A673 (cell line): ENCODE data around the gene LINC00237. TPM values are rescaled to one million over a fixed set of nuclear protein-coding genes. Genes with fewer than 3 reads are reported as not detected.

Source experiments
- BruUV-seq: library from RNA; stranded (reverse); fragments of 400-500 nt; replicated peaks from 2 replicates; lab custom pipeline; 2021; lab: Mats Ljungman, UMichigan
- CTCF ChIA-PET: fragments of 300-600 bp; sonication (Branson Sonifier 250); formaldehyde crosslinking; loops from one replicate; lab custom pipeline; 2022; ENCODE audit warnings: antibody characterized with exemption; lab: Charles Lee
- POLR2A ChIA-PET: fragments of 300-600 bp; sonication (Branson Sonifier 250); formaldehyde crosslinking; loops from one replicate; lab custom pipeline; 2022; ENCODE audit warnings: antibody characterized with exemption; ENCODE audit not compliant: low non-redundant PET; lab: Charles Lee
- DNase-seq: peaks from one replicate; pipeline ENCODE4 v3.0.0-alpha.2; 2015; ENCODE audit warnings: low spot score
- H3K27ac ChIP-seq: fragments of 200-600 bp; sonication (generic); 2 replicates; pipeline ENCODE4 v1.5.1; 2016; ENCODE audit warnings: mixed run types, low read depth, mild to moderate bottlenecking, mixed read lengths, antibody characterized with exemption, low read length; ENCODE audit not compliant: poor library complexity, severe bottlenecking
- H3K27me3 ChIP-seq: fragments of 200-600 bp; sonication (generic); replicated peaks from 2 replicates; pipeline ENCODE4 v1.6.1; 2017; ENCODE audit warnings: mixed run types, low read depth, mild to moderate bottlenecking, mixed read lengths, antibody characterized with exemption, low read length; ENCODE audit not compliant: insufficient read depth, poor library complexity
- H3K36me3 ChIP-seq: fragments of 200-600 bp; sonication (generic); 2 replicates; pipeline ENCODE4 v1.6.1; 2016; ENCODE audit warnings: mixed run types, mild to moderate bottlenecking, mixed read lengths, antibody characterized with exemption, low read length; ENCODE audit not compliant: insufficient read depth, poor library complexity, severe bottlenecking
- H3K4me1 ChIP-seq: fragments of 200-600 bp; sonication (generic); 2 replicates; pipeline ENCODE4 v1.6.1; 2017; ENCODE audit warnings: mixed run types, mild to moderate bottlenecking, mixed read lengths, antibody characterized with exemption, low read length; ENCODE audit not compliant: insufficient read depth, poor library complexity, severe bottlenecking
- H3K4me3 ChIP-seq: fragments of 200-600 bp; sonication (generic); 2 replicates; pipeline ENCODE4 v1.5.1; 2016; ENCODE audit warnings: low read depth, mixed run types, mild to moderate bottlenecking, mixed read lengths, low read length; ENCODE audit not compliant: poor library complexity, severe bottlenecking
- H3K9me3 ChIP-seq: fragments of 200-600 bp; sonication (generic); 2 replicates; pipeline ENCODE4 v1.6.1; 2016; ENCODE audit warnings: mixed run types, low read depth, mild to moderate bottlenecking, mixed read lengths, antibody characterized with exemption, low read length; ENCODE audit not compliant: poor library complexity, severe bottlenecking
- EZH2 ChIP-seq: fragments of 200-600 bp; sonication (generic); IDR thresholded peaks from 2 replicates; pipeline ENCODE4 v1.6.1; 2017; ENCODE audit warnings: borderline replicate concordance, low read depth, mild to moderate bottlenecking, mixed read lengths, antibody characterized with exemption, low read length; ENCODE audit not compliant: poor library complexity, severe bottlenecking
- intact Hi-C: fragments of 100-400 bp; cut with micrococcal nuclease; formaldehyde crosslinking; loops from one replicate; pipeline ENCODE4 v1.10.0; 2022; ENCODE audit not compliant: unreplicated experiment
- total RNA-seq: library from RNA; stranded (reverse); gene quantifications from 2 replicates; pipeline ENCODE4 v1.2.3, GENCODE V29; 2021
- TF ChIP-seq, protein P1 (sequence below): fragments of 300-800, 200-600 bp; sonication (generic); conservative IDR thresholded peaks from 2 replicates; pipeline ENCODE4 v1.5.1; 2017; ENCODE audit warnings: low read depth, mild to moderate bottlenecking, antibody characterized with exemption, low read length, moderate library complexity, mixed read lengths

The LINC00237 gene
- total RNA-seq, 1 experiment from 2014 or later = not detected

DNA sequence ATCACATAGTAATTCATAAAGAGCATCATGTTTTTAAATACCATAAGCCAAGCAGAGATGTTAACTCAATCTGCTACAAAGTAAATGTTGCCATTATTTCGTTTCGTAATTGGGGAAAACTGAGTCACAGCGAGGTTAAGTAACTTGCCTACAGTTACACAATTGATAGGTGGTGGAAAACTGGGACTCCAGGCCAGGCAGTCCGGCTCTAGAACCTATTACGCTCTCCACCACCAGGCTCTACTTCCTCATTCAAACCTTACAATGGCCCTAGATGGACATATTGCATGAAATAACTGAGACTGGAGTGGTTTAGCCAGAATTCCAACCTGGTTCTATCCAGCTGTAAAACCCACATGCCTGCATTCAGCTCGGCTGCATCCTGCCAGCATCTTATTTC is 58.2 kb downstream of the LINC00237 start:
- CTCF ChIA-PET = no interaction called here
- peaks cover 40% of the 10 kb centered on the region for H3K27me3 ChIP-seq
- H3K4me1 ChIP-seq = peaks cover 9% of the 10 kb centered on the region
- H3K36me3 ChIP-seq = no peaks in the 10 kb centered on the region
- no peaks in the 10 kb centered on the region for H3K9me3 ChIP-seq
- no peak overlapping the region for H3K4me3 ChIP-seq
- BruUV-seq = no TSS peak
- POLR2A ChIA-PET = no interaction called here
- H3K27ac ChIP-seq = no peak overlapping the region
- DNase-seq = no peak
- no peak for TF ChIP-seq EZH2
- TF ChIP-seq, protein P1, sequence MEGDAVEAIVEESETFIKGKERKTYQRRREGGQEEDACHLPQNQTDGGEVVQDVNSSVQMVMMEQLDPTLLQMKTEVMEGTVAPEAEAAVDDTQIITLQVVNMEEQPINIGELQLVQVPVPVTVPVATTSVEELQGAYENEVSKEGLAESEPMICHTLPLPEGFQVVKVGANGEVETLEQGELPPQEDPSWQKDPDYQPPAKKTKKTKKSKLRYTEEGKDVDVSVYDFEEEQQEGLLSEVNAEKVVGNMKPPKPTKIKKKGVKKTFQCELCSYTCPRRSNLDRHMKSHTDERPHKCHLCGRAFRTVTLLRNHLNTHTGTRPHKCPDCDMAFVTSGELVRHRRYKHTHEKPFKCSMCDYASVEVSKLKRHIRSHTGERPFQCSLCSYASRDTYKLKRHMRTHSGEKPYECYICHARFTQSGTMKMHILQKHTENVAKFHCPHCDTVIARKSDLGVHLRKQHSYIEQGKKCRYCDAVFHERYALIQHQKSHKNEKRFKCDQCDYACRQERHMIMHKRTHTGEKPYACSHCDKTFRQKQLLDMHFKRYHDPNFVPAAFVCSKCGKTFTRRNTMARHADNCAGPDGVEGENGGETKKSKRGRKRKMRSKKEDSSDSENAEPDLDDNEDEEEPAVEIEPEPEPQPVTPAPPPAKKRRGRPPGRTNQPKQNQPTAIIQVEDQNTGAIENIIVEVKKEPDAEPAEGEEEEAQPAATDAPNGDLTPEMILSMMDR = no peak
- intact Hi-C loops = loop anchor here (5.0 kb wide), 1 partner anchor 459 kb away; no protein-coding TSS in a partner anchor

- H3K4me3 ChIP-seq = no peak overlapping the region
- TF ChIP-seq EZH2 = no peak
- TF ChIP-seq, protein P1 = no peak
- H3K27me3 ChIP-seq = peaks cover 43% of the 10 kb centered on the region
- POLR2A ChIA-PET = no interaction called here
- no peak for DNase-seq
- no peak overlapping the region for H3K27ac ChIP-seq
- CTCF ChIA-PET = no interaction called here
- intact Hi-C loops = loop anchor here (5.0 kb wide), 1 partner anchor 461 kb away; no protein-coding TSS in a partner anchor
- no peaks in the 10 kb centered on the region for H3K9me3 ChIP-seq
- peaks cover 5% of the 10 kb centered on the region for H3K4me1 ChIP-seq
- BruUV-seq = no TSS peak
- H3K36me3 ChIP-seq = no peaks in the 10 kb centered on the region
Observed at GRCh38 chr20:21046413-21047070, 59.6 kb downstream of the LINC00237 start.

Other genes with a start within 250 kb of the LINC00237 start
- 8.4 and 9.1 TPM in 2 replicates for gene KIZ, start 19.7 kb upstream of the LINC00237 start, total RNA-seq
- gene XRN2, start 197.0 kb upstream of the LINC00237 start, total RNA-seq = 121 and 122 TPM in 2 replicates